Left ventricle myocardium inferior (tissue), 1 donor: ENCODE data around the gene MYO1C. TPM values are rescaled to one million over a fixed set of nuclear protein-coding genes. Genes with fewer than 3 reads are reported as not detected.

ENCODE experiments used
- DNase-seq: peaks from one replicate; pipeline ENCODE4 v3.0.0-alpha.2; 2020
- H3K27ac ChIP-seq: fragments of 200-600 bp; replicated peaks from 2 replicates; pipeline ENCODE4 v1.8.0; 2021
- H3K27me3 ChIP-seq: fragments of 200-600 bp; 2 replicates; pipeline ENCODE4 v1.8.0; 2021; ENCODE audit warnings: low read depth
- H3K36me3 ChIP-seq: fragments of 200-600 bp; 2 replicates; pipeline ENCODE4 v1.8.0; 2021
- H3K4me1 ChIP-seq: fragments of 200-600 bp; 2 replicates; pipeline ENCODE4 v1.8.0; 2021
- H3K4me3 ChIP-seq: fragments of 200-600 bp; 2 replicates; pipeline ENCODE4 v1.8.0; 2021; ENCODE audit warnings: mild to moderate bottlenecking, moderate library complexity
- H3K9me3 ChIP-seq: fragments of 200-600 bp; replicated peaks from 2 replicates; pipeline ENCODE4 v1.8.0; 2021
- intact Hi-C: fragments of 100-400 bp; cut with micrococcal nuclease; formaldehyde crosslinking; loops from one replicate; pipeline ENCODE4 v1.11.0; 2022
- total RNA-seq: library from RNA; stranded (reverse); fragmentation: NEBNext Ultra II Directional; extraction: Animal tissue kit (Norgen Biotek cat#: 25700); gene quantifications from one replicate; pipeline ENCODE4 v1.2.1, GENCODE V29; 2021
- TF ChIP-seq, protein P1 (sequence below): fragments of 200-600 bp; IDR thresholded peaks from 2 replicates; pipeline ENCODE4 v1.8.0; 2021; ENCODE audit warnings: antibody characterized with exemption, mild to moderate bottlenecking, borderline replicate concordance
- donor health status: DM: no; HTN: yes; CAD: no; lungs with severe emphysema.

Gene MYO1C
- total RNA-seq, 1 donor from 2014 or later, result 150 TPM

GRCh38 chr17:1495265-1495989 lies 2.9 kb upstream of the MYO1C start:
- intact Hi-C loops, result no loop called here
- Histone ChIP-seq H3K27me3 (no peaks in the 10 kb centered on the region), H3K36me3 (peaks cover 35% of the 10 kb centered on the region), H3K4me1 (peaks cover 86% of the 10 kb centered on the region), H3K9me3 (no peaks in the 10 kb centered on the region), H3K4me3 (peak overlapping the region; percentile 28), H3K27ac (peak overlapping the region; percentile 98)
- TF ChIP-seq, protein P1, sequence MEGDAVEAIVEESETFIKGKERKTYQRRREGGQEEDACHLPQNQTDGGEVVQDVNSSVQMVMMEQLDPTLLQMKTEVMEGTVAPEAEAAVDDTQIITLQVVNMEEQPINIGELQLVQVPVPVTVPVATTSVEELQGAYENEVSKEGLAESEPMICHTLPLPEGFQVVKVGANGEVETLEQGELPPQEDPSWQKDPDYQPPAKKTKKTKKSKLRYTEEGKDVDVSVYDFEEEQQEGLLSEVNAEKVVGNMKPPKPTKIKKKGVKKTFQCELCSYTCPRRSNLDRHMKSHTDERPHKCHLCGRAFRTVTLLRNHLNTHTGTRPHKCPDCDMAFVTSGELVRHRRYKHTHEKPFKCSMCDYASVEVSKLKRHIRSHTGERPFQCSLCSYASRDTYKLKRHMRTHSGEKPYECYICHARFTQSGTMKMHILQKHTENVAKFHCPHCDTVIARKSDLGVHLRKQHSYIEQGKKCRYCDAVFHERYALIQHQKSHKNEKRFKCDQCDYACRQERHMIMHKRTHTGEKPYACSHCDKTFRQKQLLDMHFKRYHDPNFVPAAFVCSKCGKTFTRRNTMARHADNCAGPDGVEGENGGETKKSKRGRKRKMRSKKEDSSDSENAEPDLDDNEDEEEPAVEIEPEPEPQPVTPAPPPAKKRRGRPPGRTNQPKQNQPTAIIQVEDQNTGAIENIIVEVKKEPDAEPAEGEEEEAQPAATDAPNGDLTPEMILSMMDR, result no peak
- DNase-seq, result peak; percentile 70

- intact Hi-C loops, result no loop called here
- peaks cover 35% of the 10 kb centered on the region for H3K36me3 ChIP-seq
- H3K4me3 ChIP-seq, result peak overlapping the region; percentile 28
- no peaks in the 10 kb centered on the region for H3K9me3 ChIP-seq
- peak overlapping the region; percentile 98 for H3K27ac ChIP-seq
- DNase-seq, result no peak
- H3K27me3 ChIP-seq, result no peaks in the 10 kb centered on the region
- H3K4me1 ChIP-seq, result peaks cover 92% of the 10 kb centered on the region
- TF ChIP-seq, protein P1, result no peak
These were observed 2.3 kb upstream of the MYO1C start for GRCh38 chr17:1494736-1495253.

- peaks cover 95% of the 10 kb centered on the region for H3K4me1 ChIP-seq
- H3K36me3 ChIP-seq, result peaks cover 35% of the 10 kb centered on the region
- H3K27me3 ChIP-seq, result no peaks in the 10 kb centered on the region
- no peaks in the 10 kb centered on the region for H3K9me3 ChIP-seq
- peak overlapping the region; percentile 28 for H3K4me3 ChIP-seq
- H3K27ac ChIP-seq, result peak overlapping the region; percentile 98
- DNase-seq, result no peak
- intact Hi-C loops, result no loop called here
- TF ChIP-seq, protein P1, result no peak
These were observed 1.7 kb upstream of the MYO1C start for GRCh38 chr17:1494203-1494602.

DNA sequence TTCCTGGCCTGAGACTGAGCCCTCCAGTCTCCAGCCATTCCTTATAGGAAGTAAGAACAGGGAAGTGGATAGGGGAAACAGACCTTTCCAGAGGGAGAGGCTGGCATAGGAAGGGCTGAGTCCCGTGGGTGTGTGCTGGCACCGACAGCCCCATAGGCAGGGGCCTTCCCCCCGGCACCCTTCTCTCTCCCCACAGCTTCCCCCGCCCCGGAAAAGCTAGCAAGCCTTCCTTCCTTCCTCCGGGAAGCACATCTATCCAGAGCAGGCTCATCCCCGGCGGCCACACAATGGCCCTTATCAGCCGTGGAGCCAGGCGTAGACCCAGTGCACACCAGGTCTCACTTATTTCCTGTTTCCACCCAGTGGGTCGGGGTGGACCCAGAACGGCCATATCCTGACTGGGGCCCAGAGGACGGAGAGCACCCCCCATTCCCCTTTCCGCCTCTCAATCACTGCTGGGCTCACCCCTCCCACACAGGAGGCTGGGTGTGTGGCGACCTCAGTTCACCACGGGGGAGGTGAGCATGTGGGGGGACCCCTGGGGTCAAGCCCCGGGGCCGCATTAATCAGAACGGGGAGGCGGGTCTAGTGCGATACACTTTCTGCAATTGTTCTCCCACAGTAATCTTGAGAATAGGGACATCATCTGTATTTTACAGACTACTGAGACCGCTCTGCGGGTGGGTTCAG lies 950 bp upstream of the MYO1C start:
- Histone ChIP-seq H3K27me3 (no peaks in the 10 kb centered on the region), H3K4me1 (peaks cover 95% of the 10 kb centered on the region), H3K4me3 (peak overlapping the region; percentile 84), H3K9me3 (no peaks in the 10 kb centered on the region), H3K36me3 (peaks cover 35% of the 10 kb centered on the region), H3K27ac (peak overlapping the region; percentile 98)
- TF ChIP-seq, protein P1, result no peak
- intact Hi-C loops, result no loop called here
- DNase-seq, result peak; percentile 55

GRCh38 chr17:1491443-1492248 lies 840 bp downstream of the MYO1C start:
- H3K27ac ChIP-seq, result peak overlapping the region; percentile 98
- intact Hi-C loops, result no loop called here
- no peaks in the 10 kb centered on the region for H3K9me3 ChIP-seq
- peaks cover 20% of the 10 kb centered on the region for H3K36me3 ChIP-seq
- DNase-seq, result peak; percentile 79
- no peaks in the 10 kb centered on the region for H3K27me3 ChIP-seq
- TF ChIP-seq, protein P1, result no peak
- H3K4me3 ChIP-seq, result peak overlapping the region; percentile 84
- H3K4me1 ChIP-seq, result peaks cover 94% of the 10 kb centered on the region
